ENCODE results near the gene TRIM54. TPM values are rescaled to one million over a fixed set of nuclear protein-coding genes. Genes with fewer than 3 reads are reported as not detected.

Gene TRIM54
- total RNA-seq, 1 donor from 2014 or later, result not detected

GRCh38 chr2:27322766-27323595 is 40.8 kb downstream of the TRIM54 start, which contains the start of gene MPV17:
Gene MPV17 (minus strand): TSS chr2:27323097. CDS start chr2:27322517, 580 bp downstream.
- Mint-ChIP-seq H3K9me3 (no peaks in the 10 kb centered on the region), H3K4me3 (peak within 1 kb of the TSS; percentile 95), H3K27ac (peak within 1 kb of the TSS; percentile 98), H3K36me3 (peaks cover 14% of the 10 kb centered on the region), H3K27me3 (ENCODE audit: insufficient read depth, low read depth) (peaks cover 6% of the 10 kb centered on the region), H3K4me1 (peaks cover 9% of the 10 kb centered on the region)
- peak within 1 kb of the TSS; percentile 93 for H3K4me2 ChIP-seq
- H3K4me3 ChIP-seq, result peak within 1 kb of the TSS; percentile 80
- no peak for TF ChIP-seq EZH2phosphoT487 (IDR thresholded peaks at IDR 0.05)
- H3K4me1 ChIP-seq, result no peaks in the 10 kb centered on the region
- H3K79me2 ChIP-seq (ENCODE audit: low read depth), result peaks cover 11% of the 10 kb centered on the region
- H3K9ac ChIP-seq, result peak within 1 kb of the TSS; percentile 97
- no peaks in the 10 kb centered on the region for H4K20me1 ChIP-seq (ENCODE audit: low read depth)
- no peaks in the 10 kb centered on the region for H3K27me3 ChIP-seq
- peak; percentile 93 for DNase-seq (ENCODE audit: low spot score)
- peak within 1 kb of the TSS; percentile 89 for H2AFZ ChIP-seq (replicated peaks)
- H3F3A ChIP-seq (ENCODE audit: low read depth), result peaks cover 26% of the 10 kb centered on the region
- H3K36me3 ChIP-seq, result peaks cover 2% of the 10 kb centered on the region
- no peaks in the 10 kb centered on the region for H3K9me3 ChIP-seq (ENCODE audit: low read depth)
- peak within 1 kb of the TSS; percentile 40 for H3K27ac ChIP-seq

GRCh38 chr2:27323596-27324285 is 41.5 kb downstream of the TRIM54 start:
- Histone ChIP-seq H3K27ac (peak overlapping the region; percentile 40), H2AFZ (replicated peaks) (peak overlapping the region; percentile 89), H3K27me3 (no peaks in the 10 kb centered on the region), H3K4me2 (peak overlapping the region; percentile 93), H3K36me3 (peaks cover 4% of the 10 kb centered on the region), H4K20me1 (ENCODE audit: low read depth) (no peaks in the 10 kb centered on the region), H3K9ac (peak overlapping the region; percentile 97), H3K9me3 (ENCODE audit: low read depth) (no peaks in the 10 kb centered on the region), H3F3A (ENCODE audit: low read depth) (peaks cover 26% of the 10 kb centered on the region), H3K79me2 (ENCODE audit: low read depth) (peaks cover 11% of the 10 kb centered on the region), H3K4me3 (peak overlapping the region; percentile 80), H3K4me1 (no peaks in the 10 kb centered on the region)
- Mint-ChIP-seq H3K4me3 (peak overlapping the region; percentile 95), H3K4me1 (peaks cover 9% of the 10 kb centered on the region), H3K9me3 (no peaks in the 10 kb centered on the region), H3K27ac (peak overlapping the region; percentile 98), H3K36me3 (peaks cover 22% of the 10 kb centered on the region), H3K27me3 (ENCODE audit: insufficient read depth, low read depth) (peaks cover 6% of the 10 kb centered on the region)
- TF ChIP-seq CTCF (IDR thresholded peaks at IDR 0.05) (no peak), EZH2 (IDR thresholded peaks at IDR 0.05) (no peak), EZH2phosphoT487 (IDR thresholded peaks at IDR 0.05) (no peak)
- DNase-seq (ENCODE audit: low spot score), result no peak

GRCh38 chr2:27324720-27325119 is 42.5 kb downstream of the TRIM54 start:
- peaks cover 4% of the 10 kb centered on the region for H3K36me3 ChIP-seq
- Mint-ChIP-seq H3K9me3 (no peaks in the 10 kb centered on the region), H3K27me3 (ENCODE audit: insufficient read depth, low read depth) (peaks cover 6% of the 10 kb centered on the region), H3K27ac (no peak overlapping the region), H3K4me3 (peak overlapping the region; percentile 44), H3K4me1 (peaks cover 9% of the 10 kb centered on the region), H3K36me3 (peaks cover 25% of the 10 kb centered on the region)
- peaks cover 26% of the 10 kb centered on the region for H3F3A ChIP-seq (ENCODE audit: low read depth)
- no peaks in the 10 kb centered on the region for H4K20me1 ChIP-seq (ENCODE audit: low read depth)
- TF ChIP-seq EZH2phosphoT487 (IDR thresholded peaks at IDR 0.05), result no peak
- no peak for TF ChIP-seq CTCF (IDR thresholded peaks at IDR 0.05)
- TF ChIP-seq EZH2 (IDR thresholded peaks at IDR 0.05), result no peak
- no peaks in the 10 kb centered on the region for H3K9me3 ChIP-seq (ENCODE audit: low read depth)
- H3K4me1 ChIP-seq, result no peaks in the 10 kb centered on the region
- H3K27me3 ChIP-seq, result no peaks in the 10 kb centered on the region
- H3K4me2 ChIP-seq, result no peak overlapping the region
- DNase-seq (ENCODE audit: low spot score), result no peak
- no peak overlapping the region for H3K9ac ChIP-seq
- no peak overlapping the region for H3K4me3 ChIP-seq
- no peak overlapping the region for H3K27ac ChIP-seq
- no peak overlapping the region for H2AFZ ChIP-seq (replicated peaks)
- H3K79me2 ChIP-seq (ENCODE audit: low read depth), result peaks cover 11% of the 10 kb centered on the region

Measured in neural progenitor cell (in vitro differentiated cells).